HG02571 (cell line): Measurements from ENCODE around the gene ACVRL1.

ENCODE experiments used
- ATAC-seq: cut with Tn5 transposase; IDR thresholded peaks from one replicate; pipeline ENCODE4 v1.9.1; 2021; ENCODE audit warnings: mild to moderate bottlenecking, moderate library complexity; ENCODE audit not compliant: unreplicated experiment

The ACVRL1 gene

GRCh38 chr12:51907083-51907855, at the start of gene ACVRL1:
Gene ACVRL1, plus strand, starts transcription at chr12:51907504. Its CDS starts 4,971 bp downstream, at chr12:51912475.
- ATAC-seq: no peak

GRCh38 chr12:51860986-51861385, 46.3 kb upstream of the ACVRL1 start:
- no peak for ATAC-seq

- no peak for ATAC-seq
These were observed 44.4 kb upstream of the ACVRL1 start for GRCh38 chr12:51862947-51863346.

DNA sequence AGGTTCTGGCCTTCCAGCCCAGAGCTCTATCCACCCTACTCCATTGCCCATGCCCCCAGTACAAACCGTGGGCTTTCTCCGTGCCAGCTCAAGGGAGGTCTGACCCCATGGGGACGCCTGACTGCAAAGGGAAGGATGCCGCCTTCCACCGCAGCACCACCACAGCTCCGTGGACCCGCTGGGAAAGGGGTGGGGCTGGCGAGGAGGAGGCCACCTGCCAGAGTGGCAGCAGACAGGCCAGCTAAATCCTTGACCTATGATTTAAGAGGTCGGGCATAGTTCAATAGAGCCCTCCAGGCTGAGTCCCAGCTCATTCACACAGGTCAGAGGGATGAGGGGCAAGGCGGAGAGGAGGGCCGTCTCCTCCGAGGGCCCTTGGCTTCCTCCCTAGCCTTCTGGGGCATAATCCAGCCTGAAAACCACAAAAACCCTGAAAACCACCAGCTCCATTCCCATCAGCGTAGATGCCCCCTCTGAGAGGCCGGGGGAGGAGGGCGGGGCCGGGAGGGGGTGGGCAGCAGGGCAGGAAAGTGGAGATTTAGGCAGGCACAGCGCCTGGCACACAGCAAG, 43.9 kb upstream of the ACVRL1 start:
- ATAC-seq: no peak

DNA sequence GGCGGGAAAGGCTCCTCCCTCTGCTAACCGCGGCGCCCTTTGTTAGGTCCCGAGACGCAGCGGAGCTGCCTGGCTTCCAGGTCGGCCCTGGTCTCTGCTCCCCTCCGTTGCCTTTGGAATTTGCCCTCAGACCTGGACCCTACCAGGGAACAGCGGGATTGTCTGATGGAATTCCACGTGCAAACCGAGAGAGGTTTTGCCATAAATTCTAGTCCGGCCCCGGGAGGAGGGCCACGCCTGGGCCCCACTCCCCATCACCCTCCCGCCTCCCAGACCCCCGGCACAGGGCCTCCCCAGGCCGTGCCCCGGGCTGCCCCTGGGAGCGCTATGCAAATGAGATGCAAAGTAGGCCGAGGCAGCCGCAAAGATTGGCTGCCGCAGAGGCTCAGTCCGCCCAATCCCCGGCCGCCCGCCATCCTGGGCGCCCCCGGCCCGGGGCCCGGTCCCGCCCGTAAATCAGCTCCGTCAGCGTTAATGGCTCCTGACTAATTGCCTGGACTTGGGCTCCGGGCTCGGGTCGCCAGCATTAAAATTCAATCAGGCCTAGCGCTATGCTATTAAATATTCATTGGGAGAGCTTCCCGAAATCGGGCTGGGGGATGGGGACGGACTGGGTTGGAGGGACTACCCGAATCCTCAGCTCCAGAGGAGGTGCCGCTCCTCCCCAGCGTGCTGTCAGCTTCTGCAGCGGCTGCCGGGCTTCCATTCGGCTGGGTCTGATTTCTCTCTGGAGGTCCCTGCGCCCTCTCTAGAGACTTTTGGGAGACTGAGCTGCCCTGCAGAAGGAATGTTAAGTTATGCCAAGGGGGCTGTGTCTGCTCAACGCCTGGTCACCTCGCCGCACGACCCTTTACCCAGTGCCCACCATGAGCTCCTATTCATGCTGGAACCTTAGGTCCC, 43.1 kb upstream of the ACVRL1 start:
- ATAC-seq: no peak

GRCh38 chr12:51864833-51865670, 42.3 kb upstream of the ACVRL1 start:
- ATAC-seq: no peak

GRCh38 chr12:51865757-51866270, 41.5 kb upstream of the ACVRL1 start:
- ATAC-seq: no peak

- no peak for ATAC-seq
These were observed 41.0 kb upstream of the ACVRL1 start for GRCh38 chr12:51866324-51866723.

DNA sequence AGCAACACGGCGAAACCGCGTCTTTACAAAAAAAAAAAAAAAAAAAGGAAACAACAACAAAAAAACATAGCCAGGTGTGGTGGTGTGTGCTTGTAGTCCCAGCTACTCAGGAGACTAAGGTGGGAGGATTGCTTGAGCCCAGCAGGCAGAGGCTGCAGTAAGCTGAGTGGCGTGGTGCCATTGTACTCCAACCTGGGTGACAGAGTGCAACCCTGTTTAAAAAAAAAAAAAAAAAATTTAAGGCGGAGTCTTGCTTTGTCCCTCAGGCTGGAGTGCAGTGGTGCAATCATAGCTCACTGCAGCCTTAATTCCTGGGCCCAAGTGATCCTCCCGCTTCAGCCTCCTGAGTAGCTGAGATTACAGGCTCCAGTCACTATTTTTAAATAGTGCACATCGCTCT, 40.5 kb upstream of the ACVRL1 start:
- ATAC-seq: no peak

- no peak for ATAC-seq
These were observed 39.9 kb upstream of the ACVRL1 start for GRCh38 chr12:51867371-51867770.

DNA sequence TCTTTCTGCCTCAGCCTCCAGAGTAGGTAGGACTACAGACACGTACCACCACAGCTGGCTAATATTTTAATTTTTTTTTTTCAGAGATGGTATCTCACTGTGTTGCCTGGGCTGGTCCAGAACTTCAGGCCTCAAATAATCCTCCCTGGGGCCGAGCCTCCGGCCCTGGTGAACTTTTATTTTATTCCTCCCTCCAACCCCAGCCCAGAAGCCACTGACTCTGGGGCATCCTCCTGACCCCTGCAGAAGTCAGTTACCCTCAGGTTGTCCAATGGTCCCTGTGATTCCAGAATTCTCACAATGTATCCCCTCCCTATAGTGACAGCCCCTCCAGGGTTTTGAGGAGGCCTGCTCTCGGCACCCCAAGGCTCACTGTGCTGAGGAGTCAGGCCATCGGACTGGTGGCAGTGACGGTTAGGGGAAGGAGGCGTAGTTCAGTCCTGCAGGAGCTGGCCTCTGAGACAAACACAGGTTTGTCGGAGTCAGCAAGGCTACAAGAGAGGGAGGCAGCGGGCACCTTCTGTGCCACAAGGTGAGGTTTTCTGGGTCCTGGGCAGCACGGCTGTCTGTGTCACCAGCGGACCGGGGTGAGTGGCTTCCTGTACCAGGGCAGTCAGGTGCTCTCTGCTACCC, 39.4 kb upstream of the ACVRL1 start:
- ATAC-seq: no peak

GRCh38 chr12:51868821-51869495, 38.3 kb upstream of the ACVRL1 start:
- no peak for ATAC-seq

DNA sequence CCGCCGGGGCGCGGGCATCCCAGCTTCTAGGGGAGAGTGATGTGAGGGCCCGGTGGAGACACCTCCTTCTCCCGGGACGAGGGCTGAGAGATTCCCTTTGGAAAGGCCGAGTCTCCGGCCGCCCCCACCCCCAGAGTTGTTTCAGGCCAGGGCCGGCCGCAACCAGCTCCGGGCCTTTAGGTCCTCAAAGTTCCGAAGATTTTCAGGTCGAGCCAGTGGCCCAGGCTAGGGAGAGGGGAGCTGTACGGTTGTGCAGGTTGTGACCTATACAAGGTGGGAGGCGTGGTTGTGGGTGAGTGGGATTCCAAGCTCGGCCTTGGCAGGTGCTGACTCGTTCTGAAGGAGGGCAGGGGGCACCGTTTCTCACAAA, 37.8 kb upstream of the ACVRL1 start:
- no peak for ATAC-seq

GRCh38 chr12:51869931-51870330, 37.4 kb upstream of the ACVRL1 start:
- no peak for ATAC-seq

DNA sequence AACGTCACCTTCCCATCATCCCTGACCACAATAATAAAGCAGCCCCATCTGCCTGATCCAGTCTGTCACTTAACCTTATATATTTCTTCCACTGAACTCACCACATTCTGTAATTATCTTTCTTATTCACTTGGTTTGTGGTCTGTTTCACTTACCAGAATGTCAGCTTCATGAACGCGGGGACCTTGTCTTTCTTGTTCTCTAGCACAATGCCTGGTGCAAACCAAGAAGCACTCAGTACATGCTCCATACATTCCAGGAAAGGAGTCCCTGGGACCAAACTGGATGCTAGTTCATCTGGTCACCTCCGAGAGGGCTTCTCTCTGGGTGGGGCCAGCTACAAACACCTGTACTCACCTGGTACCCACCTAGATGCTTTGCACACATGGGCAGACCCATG, 36.8 kb upstream of the ACVRL1 start:
- no peak for ATAC-seq

DNA sequence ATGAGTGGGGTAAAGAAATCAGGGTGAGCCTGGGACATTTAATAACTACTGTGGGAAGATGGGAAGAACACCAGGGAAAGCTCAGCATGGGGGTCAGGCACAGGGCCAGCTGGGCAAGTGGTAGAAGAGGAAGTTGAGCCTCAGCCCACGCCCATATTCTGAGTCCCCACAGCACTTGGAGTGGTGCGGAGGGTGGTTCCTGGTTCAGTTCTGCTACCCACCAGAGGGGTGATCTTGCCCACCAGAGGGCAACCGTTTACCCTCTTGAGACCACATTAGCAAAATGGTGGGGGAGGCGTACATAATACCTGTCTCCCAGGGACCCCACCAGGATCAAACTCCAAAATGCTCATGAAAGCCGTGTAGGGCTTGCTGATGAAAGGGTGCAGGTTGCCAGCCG, 36.2 kb upstream of the ACVRL1 start:
- no peak for ATAC-seq

DNA sequence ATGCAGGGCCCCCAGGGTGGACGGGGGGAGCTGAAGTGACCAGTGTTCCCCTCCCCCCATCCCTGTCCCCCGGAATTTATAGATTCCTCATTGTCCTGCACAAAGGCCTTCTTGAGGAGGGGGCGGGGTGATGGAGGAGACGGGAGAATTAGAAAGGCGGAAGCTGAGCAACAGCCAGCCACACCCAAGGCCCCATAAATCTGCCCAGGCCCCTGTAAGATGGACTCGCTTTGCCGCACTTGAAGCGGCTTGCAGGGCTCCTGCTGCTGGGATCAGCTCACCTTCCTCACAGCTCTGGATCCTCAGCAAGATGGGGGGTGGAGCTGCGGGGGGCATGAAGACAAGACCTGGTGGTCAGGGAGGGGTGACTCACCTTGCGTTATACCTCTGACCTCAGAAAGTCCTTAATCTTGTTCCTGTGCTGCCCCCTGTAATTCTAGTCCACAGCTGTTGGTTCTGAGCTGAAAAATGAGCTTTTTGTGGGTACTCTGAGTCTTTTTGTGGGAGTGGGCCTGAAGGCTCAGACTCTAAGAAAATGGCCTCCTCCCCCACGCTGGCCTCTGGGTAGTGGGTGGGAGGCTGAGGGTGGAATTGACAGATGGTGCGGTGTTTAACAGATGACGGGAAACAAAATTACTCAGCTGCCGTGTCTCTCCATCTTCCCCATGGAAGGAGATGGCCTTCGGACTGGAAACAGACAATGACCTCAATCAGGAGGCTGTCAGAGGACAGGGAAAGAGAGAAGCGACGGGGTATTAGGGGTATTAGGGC, 35.2 kb upstream of the ACVRL1 start:
- ATAC-seq: no peak

DNA sequence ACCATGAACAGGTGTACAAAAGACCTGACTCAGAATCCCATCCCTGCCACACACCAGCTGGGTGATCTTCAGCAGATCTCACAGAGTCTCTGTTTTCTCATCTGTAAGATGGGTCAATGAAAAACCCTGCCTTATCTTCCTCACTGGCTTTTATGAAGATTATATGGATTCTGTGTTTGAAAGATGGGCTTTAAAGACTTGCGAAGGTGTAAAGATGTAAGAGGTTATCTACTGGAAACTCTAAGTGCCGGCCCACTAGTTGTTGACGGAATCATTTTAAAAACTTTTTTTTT, 34.7 kb upstream of the ACVRL1 start:
- ATAC-seq: no peak
